Spleen (tissue), 7 donors: Measurements from ENCODE around the gene FOXP1.

Experiments used
- CTCF ChIP-seq, 11 experiments: fragments of 200-600 bp in 7 of 11; fragments of 450-650 bp in 4 of 11; sonication (generic) in 4 of 11; IDR thresholded peaks in 8 of 11; conservative IDR thresholded peaks in 3 of 11; 1 replicate in 7 of 11; 2 replicates in 4 of 11; pipeline versions ENCODE4 v1.4.0 to v1.8.0; 2016 to 2021; ENCODE audit warnings: antibody characterized with exemption in 11 of 11, inconsistent platforms in 4 of 11, mild to moderate bottlenecking in 1 of 11
- POLR2A ChIP-seq, 3 donors: fragments of 450-650 bp; IDR thresholded peaks; one replicate each; pipeline ENCODE4 v1.5.1; 2017; ENCODE audit warnings: antibody characterized with exemption in 3 of 3, mild to moderate bottlenecking in 1 of 3
- POLR2AphosphoS5 ChIP-seq, 3 donors: sonication (generic); formaldehyde crosslinking; IDR thresholded peaks; one replicate each; pipeline ENCODE4 v1.5.1; 2017; ENCODE audit warnings: antibody characterized with exemption in 3 of 3
- donor health status: DM: no; HTN: no; CAD: no; lungs with moderate emphysema.
- donor health status: DM: no; HTN: no; CAD: no.
- donor health status: DM: no; HTN: no; CAD: no.

GRCh38 chr3:71202848-71203533, 380.5 kb downstream of the FOXP1 start:
- TF ChIP-seq CTCF (IDR thresholded peaks at IDR 0.05 in 8 of 11, conservative IDR thresholded peaks at IDR 0.05 in 3 of 11) (no peak), POLR2A (IDR thresholded peaks at IDR 0.05) (no peak), POLR2AphosphoS5 (IDR thresholded peaks at IDR 0.05) (no peak)
